ENCODE measurements around the gene MOSMO. TPM values are rescaled to one million over a fixed set of nuclear protein-coding genes. Genes with fewer than 3 reads are reported as not detected.

Gene MOSMO
- total RNA-seq, 1 experiment from 2014 or later: 27.6 TPM

GRCh38 chr16:21989133-21989532 is 18.8 kb upstream of the MOSMO start:
- POLR2A ChIA-PET: interaction anchor here (1.5 kb wide), 1 partner anchor 13 kb away, joined by 3 read pairs; no protein-coding TSS in a partner anchor
- Histone ChIP-seq H4K20me1 (ENCODE audit: insufficient read depth) (no peaks in the 10 kb centered on the region), H3K4me3 (replicated peaks in 1 of 2; ENCODE audit: low read depth in 1 of 2, low read length in 2 of 2) (no peak overlapping the region), H3K9me3 (ENCODE audit: control insufficient read depth in 1 of 2, insufficient read depth in 1 of 2, low read depth in 1 of 2, low read length in 2 of 2) (no peaks in the 10 kb centered on the region), H2AFZ (ENCODE audit: low read depth, low read length, poor library complexity, severe bottlenecking) (no peak overlapping the region), H3K36me3 (ENCODE audit: control insufficient read depth in 1 of 2, insufficient read depth in 2 of 2, low read length in 2 of 2) (peaks cover 7% of the 10 kb centered on the region in 2 experiments; a peak in 3 of 4 replicates), H3K9ac (ENCODE audit: low read length) (no peak overlapping the region), H3K4me1 (ENCODE audit: control insufficient read depth in 1 of 2, insufficient read depth in 2 of 2, low read length in 2 of 2) (peaks cover 0 to 22% of the 10 kb centered on the region in 2 experiments; a peak in 2 of 4 replicates), H3K79me2 (ENCODE audit: insufficient read depth, low read length) (no peaks in the 10 kb centered on the region), H3K4me2 (ENCODE audit: low read length) (no peak overlapping the region), H3K27me3 (ENCODE audit: insufficient read depth, low read length) (no peaks in the 10 kb centered on the region), H3K9me2 (ENCODE audit: insufficient read depth) (no peaks in the 10 kb centered on the region), H3K27ac (ENCODE audit: low read depth, low read length) (no peak overlapping the region)
- CTCF ChIA-PET: interaction anchor here (2.1 to 2.4 kb wide), 3 partner anchors 88 to 199 kb away, joined by 6 to 18 read pairs (median 7); no protein-coding TSS in a partner anchor
- BruUV-seq (replicated peaks): no TSS peak
- intact Hi-C loops (cut with micrococcal nuclease): no loop called here
- RAD21 ChIA-PET (ENCODE audit: low non-redundant PET in 1 of 2, low total read pairs in 2 of 2, uncharacterized antibody in 2 of 2, unreplicated experiment in 2 of 2): no interaction called here
- no peak for ATAC-seq
- TF ChIP-seq SRF (IDR thresholded peaks at IDR 0.05; ENCODE audit: low read depth) (no peak), EZH2 (IDR thresholded peaks at IDR 0.05) (no peak), ZNF274 (IDR thresholded peaks at IDR 0.05; ENCODE audit: low read depth, low read length) (no peak), REST (IDR thresholded peaks at IDR 0.05; ENCODE audit: low read depth) (no peak), SP1 (IDR thresholded peaks at IDR 0.05; ENCODE audit: low read depth) (no peak), POLR2A (IDR thresholded peaks at IDR 0.05; ENCODE audit: borderline replicate concordance, extremely low read depth, insufficient read depth, insufficient read length) (no peak), RAD21 (IDR thresholded peaks at IDR 0.05; ENCODE audit: low read depth) (no peak), SIN3A (IDR thresholded peaks at IDR 0.05; ENCODE audit: low read depth) (no peak), ZBTB33 (IDR thresholded peaks at IDR 0.05; ENCODE audit: extremely low read depth, insufficient replicate concordance, low read length) (no peak), CEBPB (IDR thresholded peaks at IDR 0.05; ENCODE audit: low read depth) (no peak), ATF3 (IDR thresholded peaks at IDR 0.05) (no peak), EZH2phosphoT487 (IDR thresholded peaks at IDR 0.05; ENCODE audit: borderline replicate concordance) (no peak), CTCF (IDR thresholded peaks at IDR 0.05 in 2 of 3, conservative IDR thresholded peaks at IDR 0.05 in 1 of 3; ENCODE audit: borderline replicate concordance in 1 of 3, insufficient read depth in 1 of 3, low read depth in 2 of 3, low read length in 2 of 3) (no peak), CBX3 (IDR thresholded peaks at IDR 0.05; ENCODE audit: low read depth) (no peak), POLR2AphosphoS5 (IDR thresholded peaks at IDR 0.05; ENCODE audit: low read depth, low read length) (no peak), ELF1 (IDR thresholded peaks at IDR 0.05; ENCODE audit: borderline replicate concordance, low read depth) (no peak), MAX (IDR thresholded peaks at IDR 0.05) (no peak)
- DNase-seq (ENCODE audit: low read depth, low spot score): no peak
